ENCODE measurements around the gene GALNT9. TPM values are rescaled to one million over a fixed set of nuclear protein-coding genes. Genes with fewer than 3 reads are reported as not detected.

GALNT9 gene
- total RNA-seq, 2 donors from 2014 or later = 0.41 TPM; not detected in 1

DNA sequence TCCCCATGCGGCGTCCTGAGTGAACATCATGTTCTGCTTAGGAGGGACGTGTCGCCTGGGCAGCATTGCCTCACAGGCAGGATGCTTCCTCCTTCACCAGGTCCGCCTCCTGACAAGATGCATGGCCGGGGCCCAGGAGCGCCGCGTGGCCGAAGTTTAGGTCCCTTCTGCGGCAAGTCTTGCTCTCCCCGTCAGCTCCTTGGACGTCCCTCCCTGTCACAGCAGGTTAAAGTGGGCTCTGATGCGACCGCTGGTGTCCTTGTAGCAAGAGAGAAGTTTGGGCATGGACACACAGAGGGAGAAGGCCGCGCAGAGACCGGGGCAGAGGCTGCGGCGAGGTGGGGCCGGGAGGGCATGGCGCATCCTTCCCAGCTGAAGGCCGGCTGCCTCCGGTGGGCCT is 9.4 kb upstream of the GALNT9 start:
- Mint-ChIP-seq H3K27ac (no peak overlapping the region), H3K36me3 (no peaks in the 10 kb centered on the region), H3K9me3 (peaks cover 0 to 7% of the 10 kb centered on the region in 2 donors)
- no peak for DNase-seq (ENCODE audit: low spot score in 2 of 2)
- no peak for ATAC-seq

GRCh38 chr12:132338311-132338710 is 8.9 kb upstream of the GALNT9 start:
- no peaks in the 10 kb centered on the region for H3K36me3 Mint-ChIP-seq
- ATAC-seq (no peak), DNase-seq (ENCODE audit: low spot score in 2 of 2) (no peak)
- H3K27ac Mint-ChIP-seq = no peak overlapping the region
- H3K9me3 Mint-ChIP-seq = peaks cover 0 to 7% of the 10 kb centered on the region in 2 donors

DNA sequence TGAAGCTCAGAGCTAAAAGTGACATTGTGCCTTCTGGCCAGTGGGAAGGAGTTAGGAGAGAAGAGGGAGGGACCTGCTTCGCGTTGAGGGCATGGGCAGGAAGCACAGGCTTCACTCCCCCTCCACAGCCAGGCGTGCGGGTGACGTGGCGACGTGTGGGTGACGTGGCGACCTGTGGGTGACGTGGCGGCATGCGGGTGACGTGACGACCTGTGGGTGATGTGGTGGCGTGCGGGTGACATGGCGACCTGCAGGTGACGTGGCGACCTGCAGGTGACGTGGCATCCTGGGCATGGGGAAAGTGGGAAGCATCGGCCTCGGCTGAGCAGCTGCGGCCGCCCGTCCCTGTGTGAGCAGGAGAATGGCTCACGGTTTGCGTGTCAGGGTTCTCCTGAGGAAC is 8.2 kb upstream of the GALNT9 start:
- peaks cover 0 to 3% of the 10 kb centered on the region in 2 donors for H3K9me3 Mint-ChIP-seq
- ATAC-seq (no peak), DNase-seq (ENCODE audit: low spot score in 2 of 2) (no peak)
- H3K36me3 Mint-ChIP-seq = no peaks in the 10 kb centered on the region
- no peak overlapping the region for H3K27ac Mint-ChIP-seq

- Mint-ChIP-seq H3K36me3 (no peaks in the 10 kb centered on the region), H3K9me3 (peaks cover 0 to 3% of the 10 kb centered on the region in 2 donors), H3K27ac (no peak overlapping the region)
- DNase-seq (ENCODE audit: low spot score in 2 of 2) (no peak), ATAC-seq (no peak)
These were observed 7.3 kb upstream of the GALNT9 start for GRCh38 chr12:132336451-132337413.

DNA sequence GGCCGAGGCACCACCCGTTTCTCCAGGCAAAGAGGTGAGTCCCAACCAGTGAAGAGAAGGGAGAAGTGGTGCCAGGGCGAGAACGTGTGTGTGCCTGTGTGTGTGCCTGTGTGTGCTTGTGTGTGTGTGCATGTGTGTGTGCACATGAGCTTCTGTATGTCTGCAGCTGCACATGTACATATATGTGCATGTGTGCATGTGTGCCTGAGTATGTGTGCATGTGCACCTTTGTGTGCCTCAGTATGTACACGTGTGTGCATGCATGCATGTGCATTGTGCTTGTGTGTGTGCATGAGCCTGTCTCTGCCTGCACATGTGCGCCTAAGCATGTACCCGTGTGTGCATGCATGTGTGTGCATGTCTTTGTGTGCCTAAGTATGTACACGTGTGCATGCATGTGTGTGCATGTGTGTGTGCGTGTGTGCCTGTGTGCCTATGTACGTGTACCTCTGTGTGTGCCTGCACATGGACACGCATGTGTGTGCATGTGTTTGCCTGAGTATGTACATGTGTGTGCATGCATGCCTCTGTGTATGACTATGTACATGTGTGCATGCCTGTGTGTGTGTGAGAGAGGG is 5.9 kb upstream of the GALNT9 start:
- no peak overlapping the region for H3K27ac Mint-ChIP-seq
- H3K36me3 Mint-ChIP-seq = peaks cover 0 to 8% of the 10 kb centered on the region in 2 donors
- ATAC-seq (no peak), DNase-seq (ENCODE audit: low spot score in 2 of 2) (no peak)
- H3K9me3 Mint-ChIP-seq = peaks cover 5 to 9% of the 10 kb centered on the region in 2 donors

- DNase-seq (ENCODE audit: low spot score in 2 of 2) (no peak), ATAC-seq (no peak)
- H3K36me3 Mint-ChIP-seq = peaks cover 0 to 8% of the 10 kb centered on the region in 2 donors
- H3K27ac Mint-ChIP-seq = no peak overlapping the region
- peaks cover 5 to 9% of the 10 kb centered on the region in 2 donors for H3K9me3 Mint-ChIP-seq
These were observed 4.4 kb upstream of the GALNT9 start for GRCh38 chr12:132333766-132334165.

DNA sequence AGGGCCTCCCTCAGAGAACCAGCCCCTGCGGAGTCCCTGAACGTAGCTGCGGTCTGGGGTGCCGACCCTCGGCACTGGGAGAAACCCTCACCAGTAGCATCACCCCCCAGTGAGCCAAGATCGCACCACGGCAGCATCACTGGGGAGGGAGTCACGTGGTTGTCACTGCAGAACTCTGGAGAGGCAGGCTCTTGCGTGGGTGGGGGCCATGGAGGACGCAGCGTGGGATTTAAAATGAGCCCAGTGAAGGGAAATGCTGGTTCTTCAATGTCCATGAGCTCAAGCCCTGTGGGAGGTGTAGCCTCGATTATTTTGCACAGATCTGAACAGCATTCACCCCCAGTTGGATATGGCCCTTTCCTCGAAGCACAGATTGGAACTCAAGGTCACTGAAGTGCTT is 3.9 kb upstream of the GALNT9 start:
- DNase-seq (ENCODE audit: low spot score in 2 of 2) = no peak
- Mint-ChIP-seq H3K9me3 (peaks cover 5 to 9% of the 10 kb centered on the region in 2 donors), H3K27ac (no peak overlapping the region), H3K36me3 (peaks cover 0 to 8% of the 10 kb centered on the region in 2 donors)
- no peak for ATAC-seq

DNA sequence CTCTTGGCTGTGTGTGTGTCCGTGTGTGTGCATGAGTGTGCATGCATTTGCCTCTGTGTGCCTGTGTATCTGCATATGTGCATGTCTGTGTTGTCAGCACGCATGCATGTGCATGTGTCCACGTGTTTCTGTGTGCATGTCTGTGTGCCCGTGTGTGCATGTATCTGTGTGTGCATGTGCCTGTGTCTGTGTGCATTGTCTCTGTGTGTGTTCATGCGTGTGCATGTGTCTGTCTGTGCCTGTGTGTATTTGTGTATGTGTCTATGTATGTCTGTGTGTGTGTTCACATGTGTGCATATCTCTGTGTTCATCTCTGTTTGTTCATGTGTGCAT is 1.1 kb upstream of the GALNT9 start:
- no peak overlapping the region for H3K27ac Mint-ChIP-seq
- H3K36me3 Mint-ChIP-seq = peaks cover 0 to 8% of the 10 kb centered on the region in 2 donors
- DNase-seq (ENCODE audit: low spot score in 2 of 2) (no peak), ATAC-seq (no peak)
- peaks cover 5 to 9% of the 10 kb centered on the region in 2 donors for H3K9me3 Mint-ChIP-seq

- ATAC-seq = no peak
- H3K27ac Mint-ChIP-seq = no peak overlapping the region
- H3K9me3 Mint-ChIP-seq = peaks cover 5 to 6% of the 10 kb centered on the region in 2 donors
- DNase-seq (ENCODE audit: low spot score in 2 of 2) = no peak
- H3K36me3 Mint-ChIP-seq = peaks cover 0 to 8% of the 10 kb centered on the region in 2 donors
These were observed 545 bp upstream of the GALNT9 start for GRCh38 chr12:132329720-132330548.

- DNase-seq (ENCODE audit: low spot score in 2 of 2) (no peak), ATAC-seq (no peak)
- Mint-ChIP-seq H3K9me3 (peaks cover 5 to 6% of the 10 kb centered on the region in 2 donors), H3K27ac (no peak overlapping the region), H3K36me3 (peaks cover 0 to 8% of the 10 kb centered on the region in 2 donors)
These were observed 933 bp downstream of the GALNT9 start for GRCh38 chr12:132328282-132329029.

GRCh38 chr12:132327336-132328171 is 1.8 kb downstream of the GALNT9 start:
- Mint-ChIP-seq H3K36me3 (peaks cover 0 to 8% of the 10 kb centered on the region in 2 donors), H3K27ac (peak overlapping the region in 1 of 2 donors; percentile 38), H3K9me3 (peaks cover 5 to 6% of the 10 kb centered on the region in 2 donors)
- DNase-seq (ENCODE audit: low spot score in 2 of 2) = peak; percentile 65 to 84
- ATAC-seq = peak; percentile 85 to 87

DNA sequence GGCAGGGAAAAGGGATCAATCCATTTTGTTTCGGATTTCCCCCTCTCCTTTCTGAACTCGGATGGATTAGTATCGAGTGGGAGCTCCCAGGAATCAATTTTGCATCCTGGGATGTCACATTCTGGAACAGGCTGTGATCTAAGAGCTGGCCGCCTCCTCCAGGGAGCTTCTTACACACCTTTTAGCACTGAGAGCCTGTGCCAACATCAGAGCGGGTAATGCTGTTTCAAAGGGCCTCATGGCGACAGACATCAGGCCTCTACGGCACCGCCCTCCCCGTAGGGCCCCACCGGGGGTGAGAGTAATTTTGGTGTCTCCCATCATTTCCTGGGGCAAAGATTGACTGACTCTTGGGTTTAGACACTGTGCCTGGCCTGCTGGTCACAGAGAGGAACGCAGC is 2.7 kb downstream of the GALNT9 start:
- Mint-ChIP-seq H3K9me3 (peaks cover 5 to 6% of the 10 kb centered on the region in 2 donors), H3K36me3 (peaks cover 0 to 8% of the 10 kb centered on the region in 2 donors), H3K27ac (peak overlapping the region in 1 of 2 donors; percentile 38)
- DNase-seq (ENCODE audit: low spot score in 2 of 2) (no peak), ATAC-seq (no peak)

DNA sequence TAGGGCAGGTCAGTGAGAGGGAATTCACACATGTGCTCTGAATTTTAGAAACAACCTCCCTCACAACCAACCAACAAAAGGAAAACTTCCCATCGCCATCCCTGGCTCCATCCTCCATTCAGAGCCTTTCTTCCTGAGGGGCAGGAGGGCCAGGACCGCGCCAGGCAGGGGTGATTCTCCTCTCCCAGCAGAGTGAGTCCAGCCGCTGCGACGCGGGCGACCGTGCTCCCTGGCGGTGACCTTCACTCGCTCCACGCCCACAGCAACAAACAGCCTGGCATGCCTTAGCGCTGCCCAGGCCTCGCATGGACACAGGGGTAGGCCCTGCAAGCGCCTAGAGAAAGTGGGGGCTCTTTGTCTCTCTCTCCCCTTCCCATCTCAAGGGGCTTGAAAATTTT is 3.7 kb downstream of the GALNT9 start:
- peaks cover 0 to 5% of the 10 kb centered on the region in 2 donors for H3K36me3 Mint-ChIP-seq
- H3K9me3 Mint-ChIP-seq = peaks cover 3% of the 10 kb centered on the region in 2 donors
- no peak for DNase-seq (ENCODE audit: low spot score in 2 of 2)
- no peak for ATAC-seq
- H3K27ac Mint-ChIP-seq = no peak overlapping the region

GRCh38 chr12:132324841-132325732 is 4.3 kb downstream of the GALNT9 start:
- Mint-ChIP-seq H3K9me3 (no peaks in the 10 kb centered on the region), H3K27ac (no peak overlapping the region), H3K36me3 (no peaks in the 10 kb centered on the region)
- DNase-seq (ENCODE audit: low spot score in 2 of 2) (no peak), ATAC-seq (no peak)

DNA sequence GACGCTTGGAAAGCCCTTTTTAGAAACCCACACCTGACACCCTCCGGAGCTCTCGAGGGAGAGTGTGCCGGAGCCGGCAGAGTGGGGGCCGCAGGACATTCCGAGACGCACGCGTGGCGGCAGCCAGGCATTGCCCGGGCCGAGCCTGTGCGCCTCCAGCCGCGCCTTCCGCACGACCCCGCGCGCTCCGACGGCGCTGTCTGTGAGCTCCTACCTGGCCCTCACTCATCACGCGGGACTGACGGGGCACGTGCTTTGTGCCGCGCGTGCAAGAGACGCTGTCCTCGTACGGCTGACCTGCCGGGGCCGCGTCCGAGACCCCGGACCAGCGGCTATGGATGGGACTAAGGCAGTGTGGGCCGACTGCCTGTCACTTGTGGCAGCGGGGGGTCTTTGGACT is 5.2 kb downstream of the GALNT9 start:
- ATAC-seq (no peak), DNase-seq (ENCODE audit: low spot score in 2 of 2) (no peak)
- no peaks in the 10 kb centered on the region for H3K9me3 Mint-ChIP-seq
- no peaks in the 10 kb centered on the region for H3K36me3 Mint-ChIP-seq
- no peak overlapping the region for H3K27ac Mint-ChIP-seq

Measured in activated naive CD4-positive, alpha-beta T cell treated with anti-CD3 and anti-CD28 coated beads, Interleukin-2, amount 50 U/mL, for 72 hours (primary cell).